Endodermal cell (in vitro differentiated cells): ENCODE results near the gene PIWIL4. TPM values are rescaled to one million over a fixed set of nuclear protein-coding genes. Genes with fewer than 3 reads are reported as not detected.

Experiments
- DNase-seq: peaks from one replicate; pipeline ENCODE4 v3.0.0-alpha.2; 2017
- H3K27ac ChIP-seq: 2 replicates; pipeline ENCODE4 v1.5.1; 2013; ENCODE audit warnings: mild to moderate bottlenecking, low read depth, low read length, moderate library complexity
- H3K27me3 ChIP-seq: 2 replicates; pipeline ENCODE4 v1.6.1; 2013; ENCODE audit warnings: mild to moderate bottlenecking, low read length, moderate library complexity; ENCODE audit not compliant: insufficient read depth, control insufficient read depth, poor library complexity, severe bottlenecking
- H3K36me3 ChIP-seq: 2 replicates; pipeline ENCODE4 v1.7.0; 2013; ENCODE audit warnings: mild to moderate bottlenecking, low read length, moderate library complexity; ENCODE audit not compliant: control insufficient read depth, insufficient read depth
- H3K4me1 ChIP-seq: one replicate; pipeline ENCODE4 v1.7.0; 2013; ENCODE audit warnings: low read length; ENCODE audit not compliant: control insufficient read depth, insufficient read depth
- H3K4me3 ChIP-seq: 2 replicates; pipeline ENCODE4 v1.5.1; 2013; ENCODE audit warnings: mild to moderate bottlenecking, low read length, moderate library complexity
- H3K9ac ChIP-seq: 2 replicates; pipeline ENCODE4 v1.6.1; 2013; ENCODE audit warnings: mild to moderate bottlenecking, low read length, moderate library complexity; ENCODE audit not compliant: poor library complexity, severe bottlenecking; ENCODE audit errors: extremely low read depth
- H3K9me3 ChIP-seq: 2 replicates; pipeline ENCODE4 v1.6.1; 2013; ENCODE audit warnings: mild to moderate bottlenecking, low read length, moderate library complexity; ENCODE audit not compliant: control insufficient read depth
- H3K27ac Mint-ChIP-seq: 2 replicates; pipeline ENCODE4 v1.8.0; 2020; ENCODE audit warnings: mixed read lengths
- H3K27me3 Mint-ChIP-seq: 2 replicates; pipeline ENCODE4 v1.8.0; 2021; ENCODE audit warnings: mild to moderate bottlenecking, mixed read lengths; ENCODE audit not compliant: insufficient read depth
- H3K36me3 Mint-ChIP-seq: 2 replicates; pipeline ENCODE4 v1.8.0; 2020; ENCODE audit warnings: low read depth, mixed read lengths
- H3K4me1 Mint-ChIP-seq: 2 replicates; pipeline ENCODE4 v1.8.0; 2020; ENCODE audit warnings: mixed read lengths
- H3K4me3 Mint-ChIP-seq: 2 replicates; pipeline ENCODE4 v1.8.0; 2020; ENCODE audit warnings: mild to moderate bottlenecking, moderate library complexity, mixed read lengths
- H3K9me3 Mint-ChIP-seq: 2 replicates; pipeline ENCODE4 v1.8.0; 2020; ENCODE audit warnings: mild to moderate bottlenecking, mixed read lengths
- CTCF ChIP-seq: fragments of 200-600 bp; sonication (generic); conservative IDR thresholded peaks from 2 replicates; pipeline ENCODE4 v1.5.0; 2021; ENCODE audit warnings: antibody characterized with exemption, mild to moderate bottlenecking
- WGBS, 2 experiments: methylation state at CpG; one replicate each; pipeline versions ENCODE4 v1.1.5 to v1.1.7; 2013; ENCODE audit warnings: missing lambda C conversion rate in 2 of 2, mixed read lengths in 1 of 2; ENCODE audit not compliant: insufficient coverage in 1 of 2, insufficient read length in 1 of 2; 5-methylcytosine and 5-hydroxymethylcytosine counted together
- long read RNA-seq, 4 experiments: library from polyadenylated mRNA in 2 of 4; library from RNA in 1 of 4; library from capped mRNA in 1 of 4; stranded (forward) in 3 of 4; unstranded in 1 of 4; transcript quantifications; one replicate each; pipeline ENCODE4 v2.0.0, GENCODE V29; 2020 to 2021; ENCODE audit warnings: inconsistent platforms in 1 of 4
- polyA plus RNA-seq, 2 experiments: library from polyadenylated mRNA; stranded (reverse); fragments of 50-300 nt; gene quantifications; one replicate each; pipeline ENCODE4 v1.2.3, GENCODE V29; 2013
- total RNA-seq, 2 donors: library from RNA; stranded (reverse); fragmentation: NEBNext Ultra II Directional in 1 of 2; extraction: Animal tissue kit (Norgen Biotek cat#: 25700) in 1 of 2; gene quantifications; 2 replicates in 1 of 2; 3 replicates in 1 of 2; pipeline ENCODE4 v1.2.1, GENCODE V29; 2021

The PIWIL4 gene
- under 1 TPM; 0.24 to 0.82 TPM for total RNA-seq
- 0.53 TPM for polyA plus RNA-seq (2013, experiment 1 of 2)
- polyA plus RNA-seq (2013, experiment 2 of 2): 0.83 TPM
- long read RNA-seq, experiment 1: 0 reads
- long read RNA-seq, experiment 2, partial matches to known transcripts: 0 of 1 reads
- long read RNA-seq, experiment 2, other reads (novel, unspliced or antisense): 1 of 1 reads
- long read RNA-seq, experiment 3: 0 reads
- long read RNA-seq, experiment 4: 0 reads

- Histone ChIP-seq H3K9me3 (no peaks in the 10 kb centered on the region), H3K4me1 (peaks cover 4% of the 10 kb centered on the region), H3K4me3 (no peak within 1 kb of the TSS), H3K9ac (no peak within 1 kb of the TSS), H3K27ac (no peak within 1 kb of the TSS), H3K27me3 (no peaks in the 10 kb centered on the region), H3K36me3 (no peaks in the 10 kb centered on the region)
- H3K36me3 Mint-ChIP-seq: no peaks in the 10 kb centered on the region
- peaks cover 8% of the 10 kb centered on the region for H3K4me1 Mint-ChIP-seq
- TF ChIP-seq CTCF: no peak
- H3K9me3 Mint-ChIP-seq: no peaks in the 10 kb centered on the region
- no peaks in the 10 kb centered on the region for H3K27me3 Mint-ChIP-seq
- no peak within 1 kb of the TSS for H3K4me3 Mint-ChIP-seq
- DNase-seq: no peak
- 96 to 98% methylated on average over 25 of the region's 25 CpGs for WGBS, 2 experiments
- no peak within 1 kb of the TSS for H3K27ac Mint-ChIP-seq
These were observed at the start of gene PIWIL4 for GRCh38 chr11:94567181-94567670. Gene PIWIL4, plus strand, starts transcription at chr11:94567368. Its CDS starts 151 bp downstream, at chr11:94567519.

- no peaks in the 10 kb centered on the region for H3K36me3 Mint-ChIP-seq
These were observed 48.9 kb upstream of the PIWIL4 start for GRCh38 chr11:94518300-94518699.

GRCh38 chr11:94519478-94520084 lies 47.6 kb upstream of the PIWIL4 start:
- no peaks in the 10 kb centered on the region for H3K36me3 Mint-ChIP-seq
- peak; percentile 84 for TF ChIP-seq CTCF
- no peaks in the 10 kb centered on the region for H3K9me3 ChIP-seq
- H3K9ac ChIP-seq: no peak overlapping the region
- no peak overlapping the region for H3K27ac Mint-ChIP-seq
- no peak overlapping the region for H3K4me3 ChIP-seq
- 19 to 51% methylated on average over 2 to 5 of the region's 5 CpGs for WGBS, 2 experiments
- H3K27ac ChIP-seq: no peak overlapping the region
- peaks cover 19% of the 10 kb centered on the region for H3K27me3 ChIP-seq
- no peaks in the 10 kb centered on the region for H3K4me1 ChIP-seq
- H3K9me3 Mint-ChIP-seq: no peaks in the 10 kb centered on the region
- no peaks in the 10 kb centered on the region for H3K4me1 Mint-ChIP-seq
- no peak overlapping the region for H3K4me3 Mint-ChIP-seq
- no peak for DNase-seq
- no peaks in the 10 kb centered on the region for H3K36me3 ChIP-seq
- H3K27me3 Mint-ChIP-seq: peaks cover 25% of the 10 kb centered on the region

More at GRCh38 chr11:94518300-94518699, 48.9 kb upstream of the PIWIL4 start:
- Histone ChIP-seq H3K4me1 (no peaks in the 10 kb centered on the region), H3K36me3 (no peaks in the 10 kb centered on the region), H3K4me3 (no peak overlapping the region), H3K9me3 (no peaks in the 10 kb centered on the region), H3K9ac (no peak overlapping the region), H3K27ac (no peak overlapping the region), H3K27me3 (peaks cover 22% of the 10 kb centered on the region)
- DNase-seq: no peak
- H3K27ac Mint-ChIP-seq: no peak overlapping the region
- H3K4me1 Mint-ChIP-seq: no peaks in the 10 kb centered on the region
- H3K4me3 Mint-ChIP-seq: no peak overlapping the region
- TF ChIP-seq CTCF: no peak
- no peaks in the 10 kb centered on the region for H3K9me3 Mint-ChIP-seq
- H3K27me3 Mint-ChIP-seq: peaks cover 37% of the 10 kb centered on the region
- whole genome bisulfite sequencing, 2 experiments: 84 to 93% methylated on average over 2 to 4 of the region's 4 CpGs
